H4 (cell line): ENCODE measurements around the gene CDH6. TPM values are rescaled to one million over a fixed set of nuclear protein-coding genes. Genes with fewer than 3 reads are reported as not detected.

ENCODE experiments used
- DNase-seq: peaks from one replicate; pipeline ENCODE4 v3.0.0-alpha.2; 2015; ENCODE audit warnings: low spot score
- total RNA-seq: library from RNA; depleted of rRNA; stranded (reverse); fragments of >200 nt; shearing (Covaris generic); gene quantifications from 2 replicates; pipeline ENCODE4 v1.2.3, GENCODE V29; 2014

The CDH6 gene
- total RNA-seq, 1 experiment from 2014 or later = 70.2 TPM

- no peak for DNase-seq
Observed at GRCh38 chr5:31250201-31250600, 56.7 kb downstream of the CDH6 start.

DNA sequence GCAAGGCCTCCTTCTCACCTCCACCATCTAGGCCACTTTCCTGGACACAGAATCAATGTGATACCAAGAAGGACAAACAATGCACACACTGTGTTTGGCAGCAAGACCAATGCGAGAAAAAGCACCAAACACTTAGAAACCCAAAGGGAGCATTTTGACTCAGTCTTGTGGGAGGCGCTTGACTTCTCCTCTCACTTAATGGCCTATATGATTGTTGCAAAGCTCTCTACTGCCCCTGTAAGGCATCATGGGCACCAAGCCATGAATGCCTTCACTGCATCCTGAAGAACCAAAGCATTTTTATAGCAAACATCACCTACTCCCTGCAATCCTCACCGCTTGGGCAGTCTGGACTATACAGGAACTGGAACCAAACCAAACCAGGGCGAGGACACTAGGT is 57.5 kb downstream of the CDH6 start:
- DNase-seq = no peak

DNA sequence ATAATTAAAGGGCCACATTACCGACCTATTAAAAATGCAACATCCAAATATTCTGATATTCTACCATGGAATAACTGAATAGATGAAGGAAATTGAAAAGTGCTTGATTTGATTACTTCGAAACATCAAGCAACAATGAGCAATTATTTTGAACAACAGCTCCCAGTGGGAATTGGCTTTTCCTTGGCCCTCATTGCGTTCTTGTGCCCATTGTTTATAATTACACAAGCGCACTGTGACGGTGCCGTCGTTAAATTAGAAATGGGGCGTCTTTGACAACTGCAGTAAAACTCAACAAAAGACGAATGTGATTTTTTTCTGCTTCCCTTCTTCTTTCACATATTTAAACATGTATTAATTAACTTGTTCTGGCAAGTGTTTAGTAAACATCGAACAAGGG is 61.6 kb downstream of the CDH6 start:
- DNase-seq = no peak

DNA sequence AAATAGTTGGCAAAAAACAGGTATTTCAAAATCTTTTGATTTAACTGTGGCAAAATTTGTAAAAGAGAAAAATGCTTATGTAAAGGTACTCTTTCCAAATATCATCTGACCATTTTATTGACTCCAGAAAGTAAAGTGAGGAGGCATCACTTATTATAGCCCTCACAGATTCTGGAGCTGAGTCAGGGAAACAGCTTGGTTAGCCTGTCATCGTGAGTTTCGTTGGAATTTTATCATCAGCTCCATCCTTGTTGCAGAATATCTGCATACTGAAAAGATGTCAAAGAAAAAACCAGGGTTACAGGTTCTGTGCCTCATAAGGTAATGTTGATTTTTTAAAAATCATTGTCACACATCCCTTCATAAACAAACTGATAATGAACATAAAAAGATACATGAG is 74.8 kb downstream of the CDH6 start:
- no peak for DNase-seq

GRCh38 chr5:31268686-31269085 is 75.2 kb downstream of the CDH6 start:
- DNase-seq = no peak

DNA sequence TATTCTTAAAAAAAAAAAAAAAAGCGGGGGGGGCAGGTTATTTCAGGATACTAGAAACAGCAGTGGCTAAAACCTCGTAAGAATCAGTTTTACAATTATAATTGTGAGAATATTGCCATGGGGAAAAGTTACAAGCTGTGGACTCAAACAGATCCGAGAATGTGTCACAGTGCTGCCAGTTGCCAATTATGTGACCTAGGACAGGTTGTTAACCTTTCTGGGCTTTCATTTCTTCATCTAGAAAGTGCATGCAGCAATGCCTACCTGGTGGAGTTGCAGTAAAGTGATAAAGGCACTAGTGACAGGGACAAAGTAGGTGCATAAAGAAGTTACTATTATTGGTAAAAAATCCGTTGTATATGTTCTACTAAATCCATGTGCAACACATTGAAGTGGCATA is 75.8 kb downstream of the CDH6 start:
- DNase-seq = no peak

GRCh38 chr5:31270396-31270795 is 76.9 kb downstream of the CDH6 start:
- DNase-seq = no peak

DNA sequence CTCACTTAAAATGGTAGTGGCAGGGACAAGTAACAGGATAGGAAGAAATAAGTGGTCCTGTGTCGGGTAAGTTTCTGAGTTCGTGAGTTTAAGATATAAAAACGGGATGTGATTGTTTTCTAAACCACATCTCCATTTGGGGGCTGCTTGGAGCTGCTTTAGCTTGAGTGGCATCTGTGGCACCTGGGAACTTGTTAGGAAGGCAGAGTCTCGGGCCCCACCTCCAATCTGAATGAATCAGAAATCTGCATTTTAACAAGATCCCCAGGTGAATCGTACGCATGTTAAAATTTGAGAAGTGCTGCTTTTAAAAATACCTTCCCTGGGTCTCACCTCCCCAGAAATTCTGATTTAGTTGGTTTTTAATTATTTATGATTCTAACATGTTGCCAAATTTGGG is 78.1 kb downstream of the CDH6 start:
- DNase-seq = no peak

DNA sequence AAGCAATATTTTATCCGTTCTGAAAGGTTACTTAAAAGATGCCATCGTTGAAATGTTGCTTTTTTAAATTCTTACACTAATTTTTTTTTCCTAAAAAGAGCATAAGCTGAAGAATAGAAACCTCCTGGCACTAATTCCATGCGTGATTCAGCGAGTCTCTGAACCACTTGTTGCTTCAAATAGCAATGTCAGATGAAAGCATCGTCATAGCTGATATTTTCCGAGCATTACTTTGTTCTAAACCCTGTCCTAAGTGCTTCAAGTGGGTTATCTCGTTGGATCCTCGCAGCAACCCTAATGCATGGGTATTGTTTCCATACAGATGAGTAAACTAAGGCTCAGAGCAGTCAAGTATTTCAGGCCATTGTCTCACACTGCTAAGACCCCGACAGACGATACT is 79.7 kb downstream of the CDH6 start:
- DNase-seq = no peak

GRCh38 chr5:31273631-31274378 is 80.3 kb downstream of the CDH6 start:
- no peak for DNase-seq

- DNase-seq = no peak
Observed at GRCh38 chr5:31280210-31280609, 86.7 kb downstream of the CDH6 start.

GRCh38 chr5:31283326-31283725 is 89.8 kb downstream of the CDH6 start:
- no peak for DNase-seq

GRCh38 chr5:31285025-31285424 is 91.5 kb downstream of the CDH6 start:
- DNase-seq = no peak

GRCh38 chr5:31287985-31288384 is 94.5 kb downstream of the CDH6 start:
- DNase-seq = no peak

DNA sequence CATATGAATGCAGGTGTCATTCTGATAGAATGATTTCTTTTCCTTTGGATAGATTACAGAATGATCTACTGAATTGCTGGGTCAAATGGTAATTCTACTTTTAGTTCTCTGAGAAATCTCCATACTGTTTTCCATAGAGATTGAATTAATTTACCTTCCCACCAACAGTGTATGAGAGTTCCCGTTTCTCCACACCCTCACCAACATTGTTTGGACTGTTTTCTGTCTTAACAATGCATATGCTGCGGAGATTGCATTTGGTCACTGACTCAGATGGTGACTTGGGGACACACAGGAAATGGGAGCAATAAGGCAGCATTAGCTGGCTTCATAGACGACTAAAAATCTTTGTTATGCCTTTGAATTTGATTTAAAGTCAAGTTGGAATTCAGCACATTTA is 95.9 kb downstream of the CDH6 start:
- DNase-seq = no peak

- no peak for DNase-seq
Observed at GRCh38 chr5:31291323-31291854, 97.9 kb downstream of the CDH6 start.

- no peak for DNase-seq
Observed at GRCh38 chr5:31300501-31300900, 107.0 kb downstream of the CDH6 start.

DNA sequence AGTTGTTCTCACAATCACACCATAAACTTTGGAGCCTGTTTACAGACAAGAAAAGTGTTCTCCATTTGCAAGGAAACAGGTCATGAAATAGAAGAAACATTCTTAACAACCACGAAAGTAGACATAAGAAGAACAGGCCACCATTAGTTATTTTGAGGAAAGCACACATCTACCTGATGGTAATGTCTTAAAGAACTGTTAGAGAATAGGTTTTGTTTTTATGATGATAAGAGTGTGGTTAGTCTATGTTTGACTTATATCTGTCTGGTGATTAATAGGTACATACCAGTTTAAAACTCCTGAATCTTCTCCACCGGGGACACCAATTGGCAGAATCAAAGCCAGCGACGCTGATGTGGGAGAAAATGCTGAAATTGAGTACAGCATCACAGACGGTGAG is 108.3 kb downstream of the CDH6 start:
- no peak for DNase-seq

DNA sequence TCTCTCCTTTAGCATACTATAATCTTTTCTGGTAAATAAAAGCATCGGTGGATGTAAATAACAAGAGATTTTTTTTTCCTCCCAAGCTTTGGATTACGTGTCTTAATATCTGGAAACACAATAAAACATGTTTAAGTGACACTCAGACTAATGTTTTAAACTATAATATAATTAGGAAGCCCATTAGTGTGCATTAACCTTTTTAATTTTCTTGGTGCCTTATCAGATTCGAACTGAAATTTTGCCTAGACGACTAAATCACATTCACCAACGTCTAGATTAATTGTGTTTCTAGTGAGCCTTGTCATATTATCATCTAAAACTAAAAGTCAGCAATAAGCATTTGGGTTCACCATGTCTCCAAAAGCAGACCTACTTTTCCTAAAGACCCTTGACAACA is 110.2 kb downstream of the CDH6 start:
- DNase-seq = no peak

DNA sequence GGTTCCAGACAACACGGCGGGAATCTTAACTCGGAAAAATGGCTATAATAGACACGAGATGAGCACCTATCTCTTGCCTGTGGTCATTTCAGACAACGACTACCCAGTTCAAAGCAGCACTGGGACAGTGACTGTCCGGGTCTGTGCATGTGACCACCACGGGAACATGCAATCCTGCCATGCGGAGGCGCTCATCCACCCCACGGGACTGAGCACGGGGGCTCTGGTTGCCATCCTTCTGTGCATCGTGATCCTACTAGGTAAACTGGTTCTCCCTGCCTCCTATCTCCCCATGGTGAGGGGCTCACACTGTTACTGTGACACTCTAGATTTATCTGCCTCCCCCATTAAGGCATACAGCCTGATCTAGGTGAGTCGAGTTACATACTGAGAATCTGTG is 124.2 kb downstream of the CDH6 start:
- no peak for DNase-seq

- no peak for DNase-seq
Observed at GRCh38 chr5:31319335-31319734, 125.8 kb downstream of the CDH6 start.

DNA sequence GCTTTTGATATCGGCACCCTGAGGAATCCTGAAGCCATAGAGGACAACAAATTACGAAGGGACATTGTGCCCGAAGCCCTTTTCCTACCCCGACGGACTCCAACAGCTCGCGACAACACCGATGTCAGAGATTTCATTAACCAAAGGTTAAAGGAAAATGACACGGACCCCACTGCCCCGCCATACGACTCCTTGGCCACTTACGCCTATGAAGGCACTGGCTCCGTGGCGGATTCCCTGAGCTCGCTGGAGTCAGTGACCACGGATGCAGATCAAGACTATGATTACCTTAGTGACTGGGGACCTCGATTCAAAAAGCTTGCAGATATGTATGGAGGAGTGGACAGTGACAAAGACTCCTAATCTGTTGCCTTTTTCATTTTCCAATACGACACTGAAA is 129.5 kb downstream of the CDH6 start:
- no peak for DNase-seq

DNA sequence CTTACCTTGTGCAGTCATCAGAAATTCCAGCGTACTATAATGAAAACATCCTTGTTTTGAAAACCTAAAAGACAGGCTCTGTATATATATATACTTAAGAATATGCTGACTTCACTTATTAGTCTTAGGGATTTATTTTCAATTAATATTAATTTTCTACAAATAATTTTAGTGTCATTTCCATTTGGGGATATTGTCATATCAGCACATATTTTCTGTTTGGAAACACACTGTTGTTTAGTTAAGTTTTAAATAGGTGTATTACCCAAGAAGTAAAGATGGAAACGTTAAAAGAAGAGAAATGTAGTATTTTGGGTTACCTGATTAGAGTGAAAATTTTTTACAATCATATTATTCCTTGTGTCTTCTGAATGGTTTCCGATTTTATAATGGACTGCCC is 131.4 kb downstream of the CDH6 start:
- no peak for DNase-seq
